ENCODE data around the gene ATP1B1.

DNA sequence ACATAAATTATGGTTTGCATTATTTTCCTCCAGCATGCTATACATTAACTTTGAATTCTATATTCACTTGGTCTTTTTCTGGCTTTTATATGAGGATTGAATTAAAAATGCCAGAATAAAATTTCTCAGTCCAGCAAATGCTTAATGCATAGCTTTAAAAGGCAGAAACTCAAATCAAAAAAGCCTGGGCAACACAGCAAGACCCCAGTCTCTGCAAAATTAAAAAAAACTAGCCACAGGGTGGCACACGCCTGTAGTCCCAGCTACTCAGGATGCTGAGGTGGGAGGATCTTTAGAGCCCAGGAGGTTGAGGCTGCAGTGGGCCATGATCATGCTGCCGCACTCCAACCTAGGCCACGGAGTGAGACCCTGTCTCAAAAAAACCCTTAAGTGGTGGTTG is 19.8 kb downstream of the ATP1B1 start:
- TF ChIP-seq, protein P1, sequence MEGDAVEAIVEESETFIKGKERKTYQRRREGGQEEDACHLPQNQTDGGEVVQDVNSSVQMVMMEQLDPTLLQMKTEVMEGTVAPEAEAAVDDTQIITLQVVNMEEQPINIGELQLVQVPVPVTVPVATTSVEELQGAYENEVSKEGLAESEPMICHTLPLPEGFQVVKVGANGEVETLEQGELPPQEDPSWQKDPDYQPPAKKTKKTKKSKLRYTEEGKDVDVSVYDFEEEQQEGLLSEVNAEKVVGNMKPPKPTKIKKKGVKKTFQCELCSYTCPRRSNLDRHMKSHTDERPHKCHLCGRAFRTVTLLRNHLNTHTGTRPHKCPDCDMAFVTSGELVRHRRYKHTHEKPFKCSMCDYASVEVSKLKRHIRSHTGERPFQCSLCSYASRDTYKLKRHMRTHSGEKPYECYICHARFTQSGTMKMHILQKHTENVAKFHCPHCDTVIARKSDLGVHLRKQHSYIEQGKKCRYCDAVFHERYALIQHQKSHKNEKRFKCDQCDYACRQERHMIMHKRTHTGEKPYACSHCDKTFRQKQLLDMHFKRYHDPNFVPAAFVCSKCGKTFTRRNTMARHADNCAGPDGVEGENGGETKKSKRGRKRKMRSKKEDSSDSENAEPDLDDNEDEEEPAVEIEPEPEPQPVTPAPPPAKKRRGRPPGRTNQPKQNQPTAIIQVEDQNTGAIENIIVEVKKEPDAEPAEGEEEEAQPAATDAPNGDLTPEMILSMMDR (IDR thresholded peaks at IDR 0.05; ENCODE audit: low read length): no peak
- TF ChIP-seq EZH2phosphoT487 (IDR thresholded peaks at IDR 0.05; ENCODE audit: low read length): no peak
- TF ChIP-seq EZH2 (optimal IDR thresholded peaks at IDR 0.05; ENCODE audit: low read depth, low read length): no peak

All from MM.1S (cell line).